SK-N-SH (cell line): ENCODE results near the gene BNIP5.

Experiments
- SMC3 ChIP-seq: IDR thresholded peaks from 2 replicates; pipeline ENCODE4 v1.6.1; 2012; ENCODE audit warnings: low read depth, low read length, improper control_type of control experiment
- TAF1 ChIP-seq: IDR thresholded peaks from 2 replicates; pipeline ENCODE4 v1.6.1; 2012; ENCODE audit warnings: low read depth, mild to moderate bottlenecking, low read length, moderate library complexity, borderline replicate concordance
- TF ChIP-seq, protein P1 (sequence below): IDR thresholded peaks from 2 replicates; pipeline ENCODE4 v1.4.0; 2012; ENCODE audit warnings: low read depth
- TF ChIP-seq, protein P2 (sequence below): fragments of 200-600 bp; sonication (generic); IDR thresholded peaks from 2 replicates; pipeline ENCODE4 v1.6.1; 2017; ENCODE audit warnings: antibody characterized with exemption, mild to moderate bottlenecking, moderate library complexity

DNA sequence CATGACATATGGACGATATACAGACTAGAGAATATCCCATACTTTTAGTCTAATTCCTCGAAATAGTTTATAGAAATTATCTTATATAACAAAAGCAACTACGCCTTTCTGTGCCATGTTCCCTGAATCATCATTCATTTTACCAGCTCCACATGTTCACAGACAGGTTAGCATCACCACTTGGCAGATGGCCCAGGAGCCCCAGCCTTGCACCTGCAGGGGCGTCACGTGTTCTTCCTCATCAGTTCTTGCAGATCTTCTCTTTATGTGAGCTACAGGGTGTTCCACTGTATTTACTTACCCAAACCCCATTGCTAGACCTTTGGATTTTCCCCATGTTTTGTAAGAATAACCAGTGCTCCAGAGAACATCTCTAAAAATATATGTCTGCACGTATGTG lies 12.6 kb upstream of the BNIP5 start:
- TF ChIP-seq SMC3 (no peak), TAF1 (no peak)
- TF ChIP-seq, protein P1, sequence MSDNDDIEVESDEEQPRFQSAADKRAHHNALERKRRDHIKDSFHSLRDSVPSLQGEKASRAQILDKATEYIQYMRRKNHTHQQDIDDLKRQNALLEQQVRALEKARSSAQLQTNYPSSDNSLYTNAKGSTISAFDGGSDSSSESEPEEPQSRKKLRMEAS: no peak
- TF ChIP-seq, protein P2, sequence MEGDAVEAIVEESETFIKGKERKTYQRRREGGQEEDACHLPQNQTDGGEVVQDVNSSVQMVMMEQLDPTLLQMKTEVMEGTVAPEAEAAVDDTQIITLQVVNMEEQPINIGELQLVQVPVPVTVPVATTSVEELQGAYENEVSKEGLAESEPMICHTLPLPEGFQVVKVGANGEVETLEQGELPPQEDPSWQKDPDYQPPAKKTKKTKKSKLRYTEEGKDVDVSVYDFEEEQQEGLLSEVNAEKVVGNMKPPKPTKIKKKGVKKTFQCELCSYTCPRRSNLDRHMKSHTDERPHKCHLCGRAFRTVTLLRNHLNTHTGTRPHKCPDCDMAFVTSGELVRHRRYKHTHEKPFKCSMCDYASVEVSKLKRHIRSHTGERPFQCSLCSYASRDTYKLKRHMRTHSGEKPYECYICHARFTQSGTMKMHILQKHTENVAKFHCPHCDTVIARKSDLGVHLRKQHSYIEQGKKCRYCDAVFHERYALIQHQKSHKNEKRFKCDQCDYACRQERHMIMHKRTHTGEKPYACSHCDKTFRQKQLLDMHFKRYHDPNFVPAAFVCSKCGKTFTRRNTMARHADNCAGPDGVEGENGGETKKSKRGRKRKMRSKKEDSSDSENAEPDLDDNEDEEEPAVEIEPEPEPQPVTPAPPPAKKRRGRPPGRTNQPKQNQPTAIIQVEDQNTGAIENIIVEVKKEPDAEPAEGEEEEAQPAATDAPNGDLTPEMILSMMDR: no peak
